HG03457 (cell line): ENCODE data around the gene ANKRD33.

Experiments
- ATAC-seq: cut with Tn5 transposase; IDR thresholded peaks from one replicate; pipeline ENCODE4 v1.9.1; 2021; ENCODE audit warnings: moderate number of reproducible peaks; ENCODE audit not compliant: unreplicated experiment

ANKRD33 gene

GRCh38 chr12:51914034-51914923 is 26.4 kb downstream of the ANKRD33 start:
- no peak for ATAC-seq

GRCh38 chr12:51915003-51915625 is 27.2 kb downstream of the ANKRD33 start:
- no peak for ATAC-seq

GRCh38 chr12:51915951-51916350 is 28.0 kb downstream of the ANKRD33 start:
- no peak for ATAC-seq

GRCh38 chr12:51917041-51917590 is 29.2 kb downstream of the ANKRD33 start:
- no peak for ATAC-seq

- no peak for ATAC-seq
These were observed 30.0 kb downstream of the ANKRD33 start for GRCh38 chr12:51917746-51918453.

GRCh38 chr12:51920046-51920445 is 32.1 kb downstream of the ANKRD33 start:
- no peak for ATAC-seq

GRCh38 chr12:51921017-51921725 is 33.3 kb downstream of the ANKRD33 start:
- no peak for ATAC-seq

- no peak for ATAC-seq
These were observed 34.2 kb downstream of the ANKRD33 start for GRCh38 chr12:51922146-51922545.

GRCh38 chr12:51922762-51923505 is 35.0 kb downstream of the ANKRD33 start:
- no peak for ATAC-seq

- ATAC-seq = no peak
These were observed 35.8 kb downstream of the ANKRD33 start for GRCh38 chr12:51923506-51924365.

- no peak for ATAC-seq
These were observed 36.8 kb downstream of the ANKRD33 start for GRCh38 chr12:51924551-51925319.

GRCh38 chr12:51925346-51926063 is 37.6 kb downstream of the ANKRD33 start:
- no peak for ATAC-seq

GRCh38 chr12:51926064-51926632 is 38.2 kb downstream of the ANKRD33 start:
- ATAC-seq = no peak

- ATAC-seq = no peak
These were observed 38.8 kb downstream of the ANKRD33 start for GRCh38 chr12:51926718-51927117.

GRCh38 chr12:51932218-51933076 is 44.5 kb downstream of the ANKRD33 start:
- ATAC-seq = no peak

GRCh38 chr12:51934080-51934479 is 46.2 kb downstream of the ANKRD33 start:
- no peak for ATAC-seq
